ENCODE measurements around the gene DOHH. TPM values are rescaled to one million over a fixed set of nuclear protein-coding genes. Genes with fewer than 3 reads are reported as not detected.

Gene DOHH
- total and polyA plus RNA-seq, 5 donors: 9.8 to 14.8 (median 12.4) TPM

DNA sequence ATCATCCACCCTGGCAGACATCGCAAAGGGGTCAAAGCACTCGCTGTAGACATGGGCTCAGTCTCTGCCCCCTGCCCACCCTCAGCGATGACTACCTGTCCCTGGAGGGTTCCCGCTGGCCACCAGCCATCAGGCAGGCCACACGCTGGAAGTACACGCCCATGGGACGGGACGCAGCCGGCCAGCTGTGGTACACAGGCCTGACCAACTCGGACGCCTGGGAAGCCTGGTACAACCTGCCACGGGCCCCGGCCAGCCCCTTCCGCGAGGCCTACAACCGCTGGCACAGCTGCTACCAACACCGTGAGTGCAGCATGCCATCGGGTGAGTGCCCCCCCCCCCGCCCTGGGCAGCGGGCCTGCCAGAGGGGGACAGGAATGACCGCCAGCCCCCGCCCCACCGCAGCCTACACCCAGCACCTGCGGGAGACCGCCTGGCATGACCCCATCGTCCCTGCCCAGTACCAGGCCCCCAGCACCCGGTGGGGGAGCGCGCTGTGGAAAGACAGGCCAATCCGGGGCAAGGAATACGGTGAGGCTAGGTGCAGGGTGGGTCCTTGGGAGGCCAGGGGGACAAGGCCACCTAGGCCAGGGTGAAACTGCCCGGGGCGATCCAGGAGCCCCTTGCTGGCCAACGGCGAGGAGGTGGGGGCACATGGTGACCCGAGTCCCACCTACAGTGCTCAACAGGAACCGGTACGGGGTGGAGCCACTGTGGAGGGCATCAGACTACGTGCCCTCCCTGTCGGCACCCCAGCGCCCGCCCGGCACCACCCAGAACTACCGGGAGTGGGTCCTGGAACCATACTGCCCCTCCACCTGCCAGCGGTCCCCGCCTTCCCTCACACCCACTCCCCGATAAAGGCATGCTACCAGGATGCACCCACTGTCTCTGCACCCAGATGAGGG, 42.9 kb upstream of the DOHH start:
- peak; percentile 69 to 84 (median 70) for DNase-seq
- Histone ChIP-seq H3K27me3 (ENCODE audit: control insufficient read depth, insufficient read depth) (no peaks in the 10 kb centered on the region), H3K9me3 (ENCODE audit: control insufficient read depth, low read length) (no peaks in the 10 kb centered on the region), H3K27ac (ENCODE audit: low read length) (no peak overlapping the region), H3K4me1 (ENCODE audit: control insufficient read depth, insufficient read depth, low read length) (no peaks in the 10 kb centered on the region), H3K4me3 (ENCODE audit: low read length) (no peak overlapping the region)
- peak; percentile 12 to 14 for ATAC-seq
- intact Hi-C loops (cut with DNase I): loop anchor here in 3 of 4 donors (10.0 kb wide), 2 partner anchors 71 to 161 kb away; partner anchors contain the start of genes PIP5K1C (in 2 of the 3) and TJP3 (in 2 of the 3)
- WGBS: 79% methylated on average over 47 of the region's 47 CpGs

DNA sequence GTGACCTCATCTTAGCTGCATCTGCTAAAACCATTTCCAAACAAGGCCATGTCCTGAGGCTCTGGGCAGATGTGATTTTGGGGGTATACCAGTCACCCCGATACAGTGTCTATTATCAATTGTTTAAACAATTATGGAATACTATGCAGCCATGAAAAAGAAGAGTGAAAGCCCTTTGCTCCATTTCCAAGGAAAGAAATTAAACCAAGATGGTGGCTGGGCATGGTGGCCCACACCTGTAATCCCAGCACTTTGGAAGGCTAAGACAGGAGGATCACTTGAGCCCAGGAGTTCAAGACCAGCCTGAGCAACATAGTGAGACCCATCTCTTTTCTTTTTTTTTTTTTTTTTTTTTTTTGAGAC, 39.3 kb upstream of the DOHH start:
- no peaks in the 10 kb centered on the region for H3K9me3 ChIP-seq (ENCODE audit: control insufficient read depth, low read length)
- intact Hi-C loops (cut with DNase I): loop anchor here in 3 of 4 donors (10.0 kb wide), 2 partner anchors 75 to 165 kb away; partner anchors contain the start of genes PIP5K1C (in 2 of the 3) and TJP3 (in 2 of the 3)
- H3K27ac ChIP-seq (ENCODE audit: low read length): no peak overlapping the region
- WGBS: 98% methylated on average over 1 of the region's 1 CpG
- H3K27me3 ChIP-seq (ENCODE audit: control insufficient read depth, insufficient read depth): no peaks in the 10 kb centered on the region
- ATAC-seq (no peak), DNase-seq (no peak)
- H3K4me1 ChIP-seq (ENCODE audit: control insufficient read depth, insufficient read depth, low read length): no peaks in the 10 kb centered on the region
- H3K4me3 ChIP-seq (ENCODE audit: low read length): no peak overlapping the region

DNA sequence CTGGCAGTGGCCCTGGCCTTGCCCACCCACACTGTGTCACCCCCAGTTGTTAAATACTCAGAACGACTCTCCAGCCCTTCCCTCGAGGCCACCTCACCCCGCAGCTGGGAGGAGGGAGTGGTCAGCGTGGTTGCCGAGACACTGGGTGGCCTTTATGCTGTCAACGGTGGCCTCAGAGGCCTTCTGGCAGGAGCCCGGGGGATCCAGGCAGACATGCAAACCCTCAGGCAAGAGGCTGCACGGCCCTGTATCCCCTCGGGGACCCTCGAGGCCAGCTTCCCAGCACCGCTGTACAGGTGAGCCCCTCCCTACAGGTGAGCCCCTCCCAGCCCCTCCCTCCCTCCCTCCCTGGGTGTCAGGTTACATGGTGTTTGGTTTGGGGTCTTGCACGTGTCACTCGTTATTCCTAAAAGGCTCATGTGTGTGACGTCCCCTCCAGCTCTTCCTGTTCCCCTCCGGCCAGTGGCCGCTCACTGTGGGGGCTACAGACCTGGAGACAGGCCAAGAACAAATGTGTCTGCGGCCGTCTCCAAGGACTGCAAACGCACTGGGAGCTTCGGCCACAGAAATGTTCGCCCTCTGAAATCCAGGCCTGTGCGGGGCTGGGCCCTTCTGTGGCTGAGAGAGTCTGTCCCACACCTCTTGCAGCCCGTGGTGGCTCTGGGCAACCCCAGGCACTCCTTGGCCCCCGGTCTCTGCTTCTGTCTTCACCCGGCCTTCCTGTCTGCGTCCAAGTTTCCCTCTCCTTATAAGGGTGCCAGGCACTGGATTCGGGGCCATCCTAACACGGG, 38.7 kb upstream of the DOHH start, which contains the start of gene TEKTIP1:
TSS of gene TEKTIP1 (plus strand) at position 210 of the 791 bp plus-strand sequence. CDS start at position 214, 4 bp downstream.
- H3K4me3 ChIP-seq (ENCODE audit: low read length): no peak within 1 kb of the TSS
- DNase-seq (peak in 2 of 3 donors; percentile 46 to 54), ATAC-seq (no peak)
- H3K27me3 ChIP-seq (ENCODE audit: control insufficient read depth, insufficient read depth): no peaks in the 10 kb centered on the region
- intact Hi-C loops (cut with DNase I): no loop called here
- 56% methylated on average over 28 of the region's 28 CpGs for WGBS
- H3K4me1 ChIP-seq (ENCODE audit: control insufficient read depth, insufficient read depth, low read length): no peaks in the 10 kb centered on the region
- no peaks in the 10 kb centered on the region for H3K9me3 ChIP-seq (ENCODE audit: control insufficient read depth, low read length)
- H3K27ac ChIP-seq (ENCODE audit: low read length): no peak within 1 kb of the TSS

DNA sequence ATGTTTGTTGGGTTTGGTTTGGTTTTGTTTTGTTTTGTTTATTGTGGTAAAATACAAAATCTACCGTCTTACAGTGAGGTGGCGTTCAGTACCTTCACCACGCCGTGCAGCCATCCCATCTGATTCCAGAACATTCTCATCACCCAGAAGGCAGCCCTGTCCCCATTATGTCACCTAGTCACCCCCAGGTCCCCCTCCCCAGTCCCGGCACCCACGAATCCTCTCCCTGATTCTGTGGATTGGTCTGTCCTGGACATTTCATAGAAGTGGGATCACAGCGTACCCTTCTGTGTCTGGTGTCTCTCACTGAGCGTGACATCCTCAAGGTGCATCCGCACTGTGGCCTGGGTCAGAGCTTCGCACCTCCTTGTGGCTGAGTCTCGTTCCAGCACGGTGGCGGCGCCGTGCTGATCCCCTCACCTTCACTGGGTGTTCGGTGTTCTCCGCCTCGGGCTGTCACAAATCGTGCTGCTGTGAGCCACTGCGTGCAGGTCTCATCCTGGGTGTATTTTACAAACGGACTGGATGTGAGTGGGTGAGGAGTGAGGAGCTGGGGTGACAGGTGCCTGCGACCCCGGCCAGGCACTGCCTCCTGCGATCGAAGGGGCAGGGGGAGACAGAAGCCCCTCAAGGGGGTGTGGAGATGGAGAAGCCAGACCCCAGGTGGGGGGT, 37.9 kb upstream of the DOHH start:
- no peaks in the 10 kb centered on the region for H3K9me3 ChIP-seq (ENCODE audit: control insufficient read depth, low read length)
- 82% methylated on average over 25 of the region's 25 CpGs for WGBS
- ATAC-seq (no peak), DNase-seq (no peak)
- intact Hi-C loops (cut with DNase I): no loop called here
- no peaks in the 10 kb centered on the region for H3K27me3 ChIP-seq (ENCODE audit: control insufficient read depth, insufficient read depth)
- H3K4me3 ChIP-seq (ENCODE audit: low read length): no peak overlapping the region
- H3K4me1 ChIP-seq (ENCODE audit: control insufficient read depth, insufficient read depth, low read length): no peaks in the 10 kb centered on the region
- H3K27ac ChIP-seq (ENCODE audit: low read length): no peak overlapping the region

DNA sequence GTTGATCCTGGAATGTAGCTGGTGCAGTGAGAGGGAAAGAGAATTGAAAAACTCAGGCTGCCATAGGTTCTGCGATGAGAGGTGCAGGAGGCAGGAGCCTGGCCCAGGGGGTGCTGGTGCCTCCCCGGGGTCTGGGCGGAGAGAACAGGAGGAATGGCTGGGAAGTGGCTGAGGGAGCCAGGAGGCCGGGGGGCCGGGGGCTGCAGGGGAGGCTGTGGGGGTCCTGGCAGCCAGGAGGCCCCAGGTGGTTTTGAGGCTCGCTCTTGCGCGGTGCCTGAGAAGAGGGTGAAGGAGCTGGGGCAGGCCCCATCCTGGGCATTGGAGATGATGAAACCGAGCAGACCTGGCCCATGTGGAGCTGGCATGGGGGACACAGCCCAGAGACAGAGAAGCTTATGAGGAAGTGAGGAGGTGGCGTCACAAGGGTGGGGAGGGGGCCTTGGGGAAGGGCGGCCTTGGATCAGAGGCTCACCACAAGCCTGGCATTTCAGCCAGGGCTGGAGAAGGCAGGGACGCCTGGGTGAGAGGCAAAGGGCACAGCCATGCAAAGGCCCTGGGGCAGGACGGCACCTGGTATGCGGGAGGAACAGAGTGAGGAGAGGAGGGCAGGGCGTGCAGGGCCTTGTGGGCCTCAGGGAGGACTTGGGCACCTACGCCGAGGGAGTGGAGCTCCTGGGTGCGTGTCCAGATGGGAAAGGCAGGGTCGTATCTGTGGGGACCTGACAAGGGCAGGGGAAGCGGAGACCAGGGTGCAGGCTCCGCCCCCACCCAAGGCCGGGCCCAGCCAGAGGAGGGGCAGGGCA, 37.2 kb upstream of the DOHH start:
- Histone ChIP-seq H3K4me3 (ENCODE audit: low read length) (no peak overlapping the region), H3K27ac (ENCODE audit: low read length) (no peak overlapping the region), H3K4me1 (ENCODE audit: control insufficient read depth, insufficient read depth, low read length) (no peaks in the 10 kb centered on the region), H3K9me3 (ENCODE audit: control insufficient read depth, low read length) (no peaks in the 10 kb centered on the region), H3K27me3 (ENCODE audit: control insufficient read depth, insufficient read depth) (no peaks in the 10 kb centered on the region)
- intact Hi-C loops (cut with DNase I): no loop called here
- WGBS: 86% methylated on average over 22 of the region's 22 CpGs
- ATAC-seq (peak; percentile 3 to 8), DNase-seq (peak in 2 of 3 donors; percentile 59 to 66)

DNA sequence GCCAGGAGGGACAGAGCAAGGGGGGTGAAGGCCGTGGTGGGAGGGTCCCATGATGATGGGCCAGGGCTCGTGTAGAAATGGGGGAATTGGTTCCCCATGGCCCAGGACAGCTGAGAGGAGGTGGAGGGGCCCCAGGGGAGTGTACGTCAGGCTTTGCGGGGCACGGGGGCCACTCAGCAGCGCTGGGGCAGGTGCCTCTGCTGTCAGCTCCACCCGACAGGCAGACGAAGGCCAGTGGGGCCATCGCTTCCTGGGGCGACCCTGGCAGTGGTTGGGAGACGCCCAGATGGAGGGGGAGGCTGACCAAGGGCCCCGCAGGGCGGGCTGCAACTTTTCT, 36.6 kb upstream of the DOHH start:
- no peaks in the 10 kb centered on the region for H3K4me1 ChIP-seq (ENCODE audit: control insufficient read depth, insufficient read depth, low read length)
- H3K9me3 ChIP-seq (ENCODE audit: control insufficient read depth, low read length): no peaks in the 10 kb centered on the region
- peak in 1 of 2 donors; percentile 1 for ATAC-seq
- no peaks in the 10 kb centered on the region for H3K27me3 ChIP-seq (ENCODE audit: control insufficient read depth, insufficient read depth)
- intact Hi-C loops (cut with DNase I): no loop called here
- no peak overlapping the region for H3K27ac ChIP-seq (ENCODE audit: low read length)
- DNase-seq: no peak
- no peak overlapping the region for H3K4me3 ChIP-seq (ENCODE audit: low read length)
- WGBS: 60% methylated on average over 13 of the region's 13 CpGs

DNA sequence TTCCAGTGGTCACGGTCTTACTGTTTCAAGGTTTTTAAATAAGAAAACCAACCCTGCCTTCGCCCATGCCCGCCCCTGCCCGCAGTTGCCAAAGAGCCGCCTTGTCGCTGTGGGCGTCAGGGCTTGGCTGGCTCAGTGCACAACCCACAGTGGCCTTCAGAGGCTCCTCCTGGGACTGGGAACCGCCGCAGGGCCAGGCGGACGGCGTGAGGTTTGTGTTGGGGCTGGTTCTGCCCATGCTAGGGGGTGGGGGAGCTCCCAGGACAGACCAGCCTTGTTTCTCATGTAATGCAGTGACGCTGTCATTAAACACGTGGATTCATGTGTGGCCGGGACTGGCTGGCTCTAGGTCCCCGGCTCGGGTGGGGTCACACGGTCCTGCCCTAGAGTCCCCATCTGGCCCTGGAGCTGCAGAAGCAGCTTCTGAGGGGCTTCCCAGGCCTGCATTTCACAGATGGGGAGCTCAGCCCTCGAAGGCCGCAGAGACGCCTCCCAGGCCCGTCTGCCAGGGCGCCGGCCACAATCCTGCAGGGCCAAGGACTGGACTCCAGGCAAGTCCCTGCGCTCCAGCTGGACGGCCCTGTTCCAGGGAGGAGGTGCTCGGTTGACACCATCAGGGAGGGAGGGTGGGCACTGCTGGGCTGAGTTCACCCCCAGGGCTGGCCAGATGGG, 36.1 kb upstream of the DOHH start:
- no peaks in the 10 kb centered on the region for H3K4me1 ChIP-seq (ENCODE audit: control insufficient read depth, insufficient read depth, low read length)
- no peaks in the 10 kb centered on the region for H3K27me3 ChIP-seq (ENCODE audit: control insufficient read depth, insufficient read depth)
- 64% methylated on average over 27 of the region's 27 CpGs for WGBS
- peak; percentile 71 to 88 (median 88) for DNase-seq
- H3K27ac ChIP-seq (ENCODE audit: low read length): no peak overlapping the region
- no peaks in the 10 kb centered on the region for H3K9me3 ChIP-seq (ENCODE audit: control insufficient read depth, low read length)
- intact Hi-C loops (cut with DNase I): no loop called here
- H3K4me3 ChIP-seq (ENCODE audit: low read length): no peak overlapping the region
- ATAC-seq: peak; percentile 52 to 68

DNA sequence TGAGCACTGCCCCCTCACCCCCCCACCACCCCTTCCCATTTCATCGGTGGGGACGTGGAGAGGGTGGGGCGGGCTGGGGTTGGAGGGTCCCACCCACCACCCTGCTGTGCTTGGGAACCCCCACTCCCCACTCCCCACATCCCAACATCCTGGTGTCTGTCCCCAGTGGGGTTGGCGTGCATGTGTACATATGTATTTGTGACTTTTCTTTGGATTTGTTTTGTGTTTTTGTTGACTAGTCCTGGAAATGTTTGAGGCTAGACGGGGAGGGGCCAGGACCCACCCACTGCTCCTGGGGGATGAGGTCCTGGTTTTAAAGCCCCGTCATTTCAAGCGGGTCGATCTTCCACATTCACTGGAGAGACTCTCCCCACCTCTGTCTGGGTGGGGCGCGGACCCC, 35.5 kb upstream of the DOHH start:
- H3K4me1 ChIP-seq (ENCODE audit: control insufficient read depth, insufficient read depth, low read length): no peaks in the 10 kb centered on the region
- ATAC-seq (no peak), DNase-seq (peak in 1 of 3 donors; percentile 40)
- no peak overlapping the region for H3K4me3 ChIP-seq (ENCODE audit: low read length)
- no peaks in the 10 kb centered on the region for H3K27me3 ChIP-seq (ENCODE audit: control insufficient read depth, insufficient read depth)
- H3K9me3 ChIP-seq (ENCODE audit: control insufficient read depth, low read length): no peaks in the 10 kb centered on the region
- WGBS: 79% methylated on average over 10 of the region's 10 CpGs
- no peak overlapping the region for H3K27ac ChIP-seq (ENCODE audit: low read length)
- intact Hi-C loops (cut with DNase I): no loop called here

DNA sequence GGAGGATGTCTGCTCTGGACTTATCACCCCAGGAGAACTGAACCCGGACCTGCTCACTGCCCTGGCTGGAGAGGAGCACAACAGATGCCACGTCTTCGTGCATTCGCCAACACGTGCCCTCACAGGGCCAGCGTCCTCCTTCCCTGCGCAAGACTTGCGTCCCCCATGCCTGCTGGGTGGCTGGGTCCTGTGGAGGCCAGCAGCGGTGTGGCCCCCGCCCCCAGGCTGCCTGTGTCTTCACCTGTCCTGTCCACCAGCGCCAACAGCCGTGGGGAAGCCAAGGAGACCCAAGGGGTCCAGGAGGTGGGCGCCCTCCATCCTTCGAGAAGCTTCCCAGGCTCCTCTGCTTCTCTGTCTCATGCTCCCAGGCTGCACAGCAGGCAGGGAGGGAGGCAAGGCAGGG, 35.1 kb upstream of the DOHH start:
- Histone ChIP-seq H3K4me1 (ENCODE audit: control insufficient read depth, insufficient read depth, low read length) (no peaks in the 10 kb centered on the region), H3K9me3 (ENCODE audit: control insufficient read depth, low read length) (no peaks in the 10 kb centered on the region), H3K4me3 (ENCODE audit: low read length) (no peak overlapping the region), H3K27me3 (ENCODE audit: control insufficient read depth, insufficient read depth) (no peaks in the 10 kb centered on the region), H3K27ac (ENCODE audit: low read length) (no peak overlapping the region)
- DNase-seq (peak in 1 of 3 donors; percentile 66), ATAC-seq (no peak)
- 91% methylated on average over 14 of the region's 14 CpGs for WGBS
- intact Hi-C loops (cut with DNase I): no loop called here

DNA sequence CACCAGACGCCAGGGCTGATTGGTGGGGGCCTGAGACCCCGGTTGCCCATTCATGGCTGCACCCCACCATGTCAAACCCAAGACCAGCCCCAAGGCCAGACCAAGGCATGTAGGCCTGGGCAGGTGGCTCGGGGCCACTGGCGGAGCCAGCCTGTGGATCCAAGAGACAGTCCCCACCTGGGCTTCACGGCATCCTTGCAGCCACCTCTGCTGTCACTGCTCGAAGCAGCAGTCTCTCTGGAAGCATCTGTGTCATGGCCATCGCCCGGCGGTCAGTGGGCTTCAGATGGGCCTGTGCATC, 34.7 kb upstream of the DOHH start:
- H3K27ac ChIP-seq (ENCODE audit: low read length): no peak overlapping the region
- no peak overlapping the region for H3K4me3 ChIP-seq (ENCODE audit: low read length)
- intact Hi-C loops (cut with DNase I): no loop called here
- no peaks in the 10 kb centered on the region for H3K27me3 ChIP-seq (ENCODE audit: control insufficient read depth, insufficient read depth)
- ATAC-seq: no peak
- no peaks in the 10 kb centered on the region for H3K9me3 ChIP-seq (ENCODE audit: control insufficient read depth, low read length)
- H3K4me1 ChIP-seq (ENCODE audit: control insufficient read depth, insufficient read depth, low read length): no peaks in the 10 kb centered on the region
- 92% methylated on average over 9 of the region's 9 CpGs for WGBS
- peak in 1 of 3 donors; percentile 55 for DNase-seq
